GM13976 (cell line): Measurements from ENCODE around the gene SWSAP1.

Experiments
- DNase-seq: peaks from one replicate; pipeline ENCODE4 v3.0.0; 2012; ENCODE audit warnings: low spot score
- CTCF ChIP-seq: IDR thresholded peaks from 2 replicates; pipeline ENCODE4 v1.5.1; 2012; ENCODE audit warnings: borderline replicate concordance, mild to moderate bottlenecking; ENCODE audit not compliant: insufficient read depth; ENCODE audit errors: extremely low read depth, missing control alignments, control extremely low read depth
- in situ Hi-C: fragments of 300-500 bp; cut with MboI; formaldehyde crosslinking; loops from one replicate; pipeline ENCODE4 v1.12.0; 2022; ENCODE audit warnings: low sequenced_read_pairs, mixed read lengths, inconsistent platforms; ENCODE audit not compliant: unreplicated experiment

Gene SWSAP1

GRCh38 chr19:11361771-11362731, 12.4 kb upstream of the SWSAP1 start:
- no peak for TF ChIP-seq CTCF
- DNase-seq = no peak
- in situ Hi-C loops = no loop called here

- TF ChIP-seq CTCF = no peak
- no peak for DNase-seq
- in situ Hi-C loops = no loop called here
Measured at GRCh38 chr19:11363881-11364280, 10.6 kb upstream of the SWSAP1 start.

GRCh38 chr19:11364296-11364904, 10.1 kb upstream of the SWSAP1 start:
- no peak for TF ChIP-seq CTCF
- in situ Hi-C loops = no loop called here
- no peak for DNase-seq

DNA sequence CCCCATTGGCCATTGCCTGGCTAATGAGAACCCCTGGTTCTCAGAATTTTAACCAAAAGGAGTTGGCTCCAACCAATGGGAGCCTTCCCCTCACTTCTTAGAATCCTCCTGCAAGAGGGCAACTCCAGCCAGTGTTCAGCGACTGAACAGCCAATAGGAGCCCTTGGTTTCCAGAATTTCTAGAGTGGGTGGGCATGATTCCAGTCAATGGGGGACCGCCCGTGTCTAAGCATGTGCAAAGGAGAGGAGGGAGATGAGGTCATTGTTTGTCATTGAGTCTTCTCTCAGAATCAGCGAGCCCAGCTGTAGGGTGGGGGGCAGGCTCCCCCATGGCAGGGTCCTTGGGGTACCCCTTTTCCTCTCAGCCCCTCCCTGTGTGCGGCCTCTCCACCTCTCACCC, 9.5 kb upstream of the SWSAP1 start:
- no peak for TF ChIP-seq CTCF
- in situ Hi-C loops = no loop called here
- no peak for DNase-seq

DNA sequence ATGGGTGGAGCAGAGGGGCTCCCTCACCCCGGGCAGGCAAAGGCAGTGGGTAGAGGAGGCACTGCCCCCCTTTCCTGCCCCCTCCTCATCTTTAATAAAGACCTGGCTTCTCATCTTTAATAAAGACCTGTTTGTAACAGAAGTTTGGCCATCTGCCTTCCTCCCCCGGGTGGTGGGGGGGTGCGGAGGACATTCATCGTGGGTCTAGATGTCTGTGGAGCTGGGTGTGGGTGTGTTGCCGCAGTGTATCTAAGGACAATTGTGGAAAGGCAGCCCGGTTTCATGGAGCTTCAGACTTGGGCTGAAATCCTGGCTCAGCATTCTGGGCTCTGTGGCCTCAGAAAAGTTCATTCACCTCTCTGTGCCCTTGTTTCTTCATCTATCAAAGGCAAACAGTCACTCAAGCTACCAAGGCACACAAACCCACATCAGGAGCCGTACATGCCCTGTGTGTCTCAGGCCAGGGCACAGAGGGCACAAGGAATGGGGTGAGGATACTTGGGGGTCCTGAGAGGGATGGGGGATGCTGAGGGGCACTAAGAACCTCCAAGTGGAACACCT, 8.8 kb upstream of the SWSAP1 start:
- DNase-seq = no peak
- TF ChIP-seq CTCF = no peak
- in situ Hi-C loops = no loop called here

DNA sequence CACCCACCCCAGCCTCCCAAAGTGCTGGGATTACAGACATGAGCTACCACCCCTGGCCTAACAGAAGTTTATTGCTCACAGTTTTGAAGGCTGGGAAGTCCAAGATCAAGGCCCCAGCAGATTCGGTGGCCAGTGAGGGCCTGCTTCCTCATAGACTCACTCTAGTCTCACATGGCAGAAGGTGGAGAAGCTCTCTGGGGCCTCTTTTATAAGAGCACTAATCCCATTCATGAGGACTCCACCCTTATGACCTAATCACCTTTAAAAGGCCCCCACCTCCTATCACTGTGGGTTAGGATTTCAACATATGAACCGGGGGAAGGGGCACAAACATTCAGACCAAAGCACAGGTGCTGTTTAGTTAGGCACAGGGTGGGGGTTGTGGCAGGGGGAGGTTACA, 6.9 kb upstream of the SWSAP1 start:
- in situ Hi-C loops = no loop called here
- DNase-seq = no peak
- TF ChIP-seq CTCF = no peak
